Measurements from ENCODE around the gene ARSA.
"Not testable (repeated sequence)": the region's sequence is repeated elsewhere in the genome, so short reads cannot be mapped to it uniquely, and the experiment has no call there.

ARSA gene

GRCh38 chr22:50627642-50628542 is at the start of gene ARSA:
Gene ARSA (minus strand): TSS chr22:50628152. CDS start chr22:50627779, 373 bp downstream.
- peak; percentile 80 for DNase-seq

DNA sequence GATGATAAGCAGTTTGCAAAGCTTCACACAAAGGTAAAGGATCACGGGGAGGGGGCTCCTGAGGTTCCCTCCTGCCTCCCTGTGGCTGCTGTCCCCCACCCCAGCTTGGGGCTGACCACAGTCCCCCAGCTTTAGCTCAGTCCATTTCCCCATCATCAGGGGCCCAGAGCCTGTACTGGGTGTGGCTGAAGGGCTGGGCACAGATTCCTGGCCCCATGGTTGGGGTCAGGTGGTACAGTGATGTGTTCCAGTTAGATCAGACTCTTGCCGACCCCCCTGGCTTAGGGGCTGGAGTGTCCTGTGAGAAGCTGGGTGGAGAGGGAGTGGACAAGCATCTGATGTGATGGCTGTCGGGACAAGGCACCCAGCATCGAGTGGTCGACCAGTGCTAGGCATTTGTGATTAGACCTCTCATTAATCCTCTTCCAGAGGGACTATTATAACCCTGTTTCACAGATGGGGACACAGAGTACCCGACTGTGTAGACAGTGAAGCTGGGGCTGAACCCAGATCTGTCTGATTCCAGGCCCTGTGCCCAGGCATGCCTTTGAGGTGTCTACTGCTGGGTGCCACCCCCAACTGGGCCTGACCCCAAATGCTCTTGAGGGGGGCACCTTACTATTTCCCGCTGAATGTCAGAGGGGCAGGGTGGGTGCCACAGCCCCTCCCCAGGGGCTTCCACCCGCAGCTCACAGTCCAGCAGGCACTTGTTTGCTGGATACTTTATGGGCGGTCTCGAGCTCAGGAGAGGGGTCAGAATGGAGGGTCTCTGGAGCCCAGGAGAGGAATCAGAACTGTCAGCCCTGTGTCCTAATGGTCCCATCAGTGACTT is 48.9 kb upstream of the ARSA start:
- DNase-seq = no peak

DNA sequence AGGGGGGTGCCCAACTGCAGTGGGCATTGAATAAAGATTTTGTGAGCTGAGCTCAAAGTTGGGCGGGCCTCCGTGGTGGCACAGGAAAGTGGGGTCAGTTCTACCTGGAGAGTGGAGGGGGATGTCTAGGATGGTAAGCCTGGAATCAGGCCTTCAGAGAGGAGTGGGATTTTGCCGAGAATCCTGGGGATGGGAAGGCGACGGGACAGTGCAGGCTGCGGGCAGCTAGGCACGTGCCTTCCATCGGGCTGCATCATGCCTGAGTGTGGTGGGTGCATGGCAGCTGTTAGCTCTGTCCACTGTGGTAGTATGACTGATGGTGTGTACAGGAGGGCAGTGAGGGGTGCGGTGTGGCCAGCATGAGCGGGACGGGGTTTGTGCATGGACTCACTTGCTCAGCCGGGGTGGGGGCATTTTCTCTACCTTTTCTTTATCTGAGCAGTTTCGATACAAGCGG is 48.3 kb upstream of the ARSA start:
- no peak for DNase-seq

- no peak for DNase-seq
These were observed 47.7 kb upstream of the ARSA start for GRCh38 chr22:50675553-50676179.

DNA sequence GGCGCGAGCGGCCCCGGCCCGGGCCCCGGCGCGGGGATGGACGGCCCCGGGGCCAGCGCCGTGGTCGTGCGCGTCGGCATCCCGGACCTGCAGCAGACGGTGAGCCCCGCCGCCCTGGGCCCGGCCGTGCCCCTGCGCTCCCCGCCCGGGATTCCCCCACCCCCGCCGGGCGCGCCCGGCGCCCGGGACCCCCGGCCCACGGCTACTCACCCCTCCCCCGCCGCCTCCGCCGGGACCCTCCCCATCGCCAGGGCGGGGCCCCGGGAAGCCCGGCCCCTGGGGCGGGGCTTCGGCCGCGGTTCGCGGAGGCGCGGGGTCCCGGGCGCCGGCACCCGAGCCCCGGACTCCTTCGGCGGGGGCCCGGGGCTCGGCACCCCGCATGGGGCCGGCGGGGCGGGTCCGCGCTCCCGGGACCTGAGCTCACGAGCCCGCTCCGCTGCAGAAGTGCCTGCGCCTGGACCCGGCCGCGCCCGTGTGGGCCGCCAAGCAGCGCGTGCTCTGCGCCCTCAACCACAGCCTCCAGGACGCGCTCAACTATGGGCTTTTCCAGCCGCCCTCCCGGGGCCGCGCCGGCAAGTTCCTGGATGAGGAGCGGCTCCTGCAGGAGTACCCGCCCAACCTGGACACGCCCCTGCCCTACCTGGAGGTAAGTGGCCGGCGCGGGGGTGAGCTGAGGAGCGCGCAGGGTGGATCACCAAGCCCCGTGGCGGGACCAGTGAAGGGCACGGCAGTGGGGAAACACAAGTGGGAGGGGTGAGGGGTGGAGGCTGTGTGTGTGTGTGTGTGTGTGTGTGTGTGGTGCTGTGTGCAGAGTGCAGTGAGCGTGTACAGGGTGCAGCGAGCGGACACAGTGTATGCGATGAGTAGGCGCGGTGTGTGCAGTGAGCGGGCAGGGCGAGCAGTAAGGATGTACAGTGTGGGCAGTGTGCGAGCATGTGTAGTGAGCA is 46.9 kb upstream of the ARSA start:
- DNase-seq = peak; percentile 24

GRCh38 chr22:50674130-50674500 is 46.2 kb upstream of the ARSA start:
- no peak for DNase-seq

GRCh38 chr22:50673231-50674129 is 45.5 kb upstream of the ARSA start:
- DNase-seq = no peak

- DNase-seq = no peak
These were observed 44.7 kb upstream of the ARSA start, which contains the start of gene SHANK3 for GRCh38 chr22:50672471-50673230. Gene SHANK3 (plus strand): TSS chr22:50672823.

DNA sequence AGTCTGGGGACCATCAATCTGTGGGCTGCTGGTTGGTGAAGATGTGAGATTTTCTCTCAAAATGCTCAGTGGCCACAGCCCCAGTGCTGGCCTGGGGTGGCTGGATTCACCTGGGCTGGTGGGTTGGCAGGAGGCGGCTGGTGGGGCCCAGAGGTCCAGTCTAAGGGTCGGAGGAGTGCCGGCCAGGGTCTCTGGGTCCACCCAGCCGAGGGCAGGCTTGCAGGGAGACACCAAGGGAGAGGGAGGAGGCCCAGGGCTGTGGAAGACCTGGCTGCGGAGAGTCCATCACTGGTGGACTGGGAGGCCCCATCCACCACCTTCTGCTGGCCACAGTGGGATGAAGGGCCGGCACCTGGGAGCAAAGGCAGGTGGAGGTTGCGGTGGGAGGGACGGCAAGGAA is 44.1 kb upstream of the ARSA start:
- DNase-seq = no peak

GRCh38 chr22:50671641-50672040 is 43.7 kb upstream of the ARSA start:
- DNase-seq = no peak

GRCh38 chr22:50670914-50671538 is 43.1 kb upstream of the ARSA start:
- DNase-seq = no peak

DNA sequence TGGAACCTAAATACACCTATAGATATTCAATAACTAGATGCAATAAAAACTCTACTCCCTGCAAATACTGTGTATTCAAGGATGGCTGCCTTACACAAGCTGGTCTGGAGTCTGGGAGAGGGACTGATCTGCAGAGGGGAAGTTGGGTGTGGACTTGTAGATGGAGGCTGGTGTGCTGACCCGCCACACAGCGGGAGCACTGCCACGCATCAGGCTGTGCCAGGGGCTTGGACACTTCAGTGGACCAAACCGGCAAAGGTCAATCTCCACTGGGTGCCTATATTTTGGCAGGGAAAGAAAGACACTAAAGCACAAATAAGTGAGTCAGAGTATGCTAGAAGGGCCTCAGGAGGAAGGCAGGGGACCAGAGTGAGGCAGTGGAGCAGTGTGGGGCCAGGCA is 42.6 kb upstream of the ARSA start:
- no peak for DNase-seq

- no peak for DNase-seq
These were observed 37.8 kb upstream of the ARSA start for GRCh38 chr22:50665738-50666137.

DNA sequence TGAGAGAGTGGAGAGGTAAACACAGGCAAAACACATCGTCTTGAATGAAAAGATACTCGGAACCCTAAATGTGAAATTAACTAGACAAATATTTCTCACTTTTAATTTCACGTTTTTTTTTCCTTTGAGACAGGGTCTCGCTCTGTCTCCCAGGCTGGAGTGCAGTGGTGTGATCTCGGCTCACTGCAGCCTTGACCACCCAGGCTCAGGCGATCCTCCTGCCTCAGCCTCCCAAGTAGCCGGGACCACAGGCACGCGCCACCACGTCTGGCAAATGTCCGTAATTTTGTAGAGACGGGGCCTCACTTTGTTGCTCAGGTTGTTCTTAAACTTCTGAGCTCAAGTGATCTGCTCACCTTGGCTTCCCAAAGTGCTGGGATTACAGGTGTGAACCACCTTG is 37.3 kb upstream of the ARSA start:
- DNase-seq = no peak

- no peak for DNase-seq
These were observed 32.4 kb upstream of the ARSA start for GRCh38 chr22:50660306-50660705.

GRCh38 chr22:50659711-50660110 is 31.8 kb upstream of the ARSA start:
- not testable (repeated sequence) for DNase-seq

DNA sequence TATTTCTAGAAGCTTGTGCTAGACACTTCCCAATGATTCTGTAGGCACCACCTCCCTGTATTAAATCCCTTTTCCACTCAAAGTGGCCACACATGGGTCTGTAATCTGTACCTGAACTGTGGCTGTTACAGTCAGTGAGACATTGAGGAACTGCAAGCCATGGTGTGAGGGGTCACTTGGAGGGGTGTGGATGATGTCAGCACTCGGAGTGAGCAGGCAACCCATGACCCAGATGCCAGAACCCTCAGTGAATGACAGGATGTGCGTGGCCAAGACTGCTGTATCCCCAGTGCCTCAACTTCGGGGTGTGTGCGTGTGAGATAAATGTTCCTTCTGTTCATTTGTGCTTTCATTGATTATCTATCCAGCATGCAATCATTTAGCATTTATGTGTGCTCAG is 30.0 kb upstream of the ARSA start:
- DNase-seq = no peak

DNA sequence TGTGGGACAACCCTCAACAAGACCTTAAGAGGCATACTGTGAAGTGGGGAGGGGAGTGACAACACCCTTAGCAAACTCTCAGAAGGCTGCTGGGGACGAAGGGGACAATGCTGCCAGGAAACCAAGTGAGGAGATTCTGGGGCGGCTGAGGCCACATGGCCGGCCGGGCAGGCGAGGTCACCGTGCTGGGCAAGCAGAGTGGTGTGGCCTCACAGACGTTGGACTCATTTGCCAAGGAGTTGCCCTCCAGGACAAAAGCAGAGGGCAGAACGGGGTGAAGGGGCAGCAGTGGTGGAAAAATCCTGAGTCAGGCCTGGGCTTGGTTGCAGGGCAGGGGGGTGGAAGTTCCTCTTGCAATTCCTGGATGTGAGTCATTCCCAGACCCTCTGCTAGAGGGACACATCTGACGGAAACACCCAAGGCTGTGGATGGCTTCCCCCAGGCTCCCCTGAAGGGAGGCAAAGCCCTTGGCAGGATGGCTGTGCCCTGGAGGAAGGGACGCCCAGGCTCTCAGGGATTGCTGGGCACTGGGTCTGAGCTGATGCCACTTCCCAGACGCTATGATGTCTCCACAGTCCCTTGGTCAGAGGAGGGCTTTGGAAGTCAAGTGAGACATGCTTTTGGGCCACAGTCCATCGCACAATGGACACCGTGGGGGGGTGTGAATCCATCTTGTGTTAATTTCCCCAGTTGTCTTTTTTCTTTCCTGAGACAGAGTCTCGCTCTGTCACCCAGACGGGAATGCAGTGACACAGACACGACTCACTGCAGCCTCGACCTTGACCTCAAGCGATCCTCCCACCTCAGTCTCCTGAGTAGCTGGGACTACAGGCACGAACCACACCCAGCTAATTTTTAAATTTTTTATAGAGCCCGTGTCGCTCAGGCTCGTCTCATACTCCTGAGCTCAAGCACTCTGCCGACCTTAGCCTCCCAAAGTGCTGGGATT is 28.4 kb upstream of the ARSA start:
- DNase-seq = no peak

- DNase-seq = not testable (repeated sequence)
These were observed 26.7 kb upstream of the ARSA start for GRCh38 chr22:50654664-50655063.

Measured in activated CD4-positive, alpha-beta T cell treated with anti-CD3 and anti-CD28 coated beads for 48 hours (primary cell).